HG03108 (cell line): ENCODE measurements around the gene BCL11B.

Source experiments
- ATAC-seq: cut with Tn5 transposase; IDR thresholded peaks from one replicate; pipeline ENCODE4 v1.9.1; 2021; ENCODE audit warnings: moderate library complexity; ENCODE audit not compliant: unreplicated experiment

Gene BCL11B

DNA sequence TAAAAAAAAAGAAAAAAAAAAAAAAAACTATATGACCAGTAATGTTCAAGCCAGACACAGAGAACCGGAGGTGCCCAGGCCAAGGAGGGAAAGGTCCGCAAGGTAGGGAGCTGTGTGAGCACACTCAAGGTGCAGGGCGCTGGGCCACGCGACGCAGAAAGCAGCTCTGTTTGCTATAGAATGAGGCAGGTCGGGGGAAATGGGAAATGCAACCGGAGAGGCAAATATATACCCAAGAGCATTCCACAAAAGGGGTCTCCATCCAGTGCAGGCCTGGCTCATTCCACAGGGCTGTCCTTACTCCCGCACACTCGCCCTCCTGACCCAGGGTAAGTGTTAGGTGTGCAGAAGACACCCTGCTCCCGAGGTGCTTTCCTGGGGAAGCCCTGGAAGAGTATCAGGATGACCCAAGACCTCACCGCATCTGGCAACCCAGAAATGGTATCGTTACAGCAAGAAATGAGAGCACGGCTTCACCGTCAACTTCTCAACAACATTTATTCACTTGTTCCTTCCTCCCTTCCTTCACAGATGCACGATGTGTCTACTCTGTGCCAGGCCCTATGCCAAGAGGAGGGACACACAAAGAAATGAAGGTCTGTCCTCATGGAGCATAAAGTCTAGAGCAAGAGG is 86.4 kb downstream of the BCL11B start:
- ATAC-seq: no peak

DNA sequence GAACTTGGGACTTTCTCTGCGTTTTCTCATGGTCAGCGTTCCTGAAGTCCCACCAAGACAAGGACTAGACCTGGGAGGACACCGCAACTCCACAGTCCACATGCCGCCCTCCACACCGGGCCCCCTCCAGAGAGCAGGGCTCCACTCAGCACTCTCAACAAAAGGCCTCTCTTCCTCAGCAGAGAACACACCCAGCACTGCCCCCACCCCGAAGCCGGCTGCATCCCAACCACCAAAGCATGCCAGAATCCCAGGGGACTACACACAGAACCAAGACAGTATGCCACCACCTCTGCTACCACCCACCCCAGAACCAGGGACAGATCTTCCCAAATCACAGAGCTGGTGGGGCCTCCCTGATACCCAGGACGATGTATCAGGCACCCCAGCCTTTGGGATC is 88.3 kb downstream of the BCL11B start:
- no peak for ATAC-seq

DNA sequence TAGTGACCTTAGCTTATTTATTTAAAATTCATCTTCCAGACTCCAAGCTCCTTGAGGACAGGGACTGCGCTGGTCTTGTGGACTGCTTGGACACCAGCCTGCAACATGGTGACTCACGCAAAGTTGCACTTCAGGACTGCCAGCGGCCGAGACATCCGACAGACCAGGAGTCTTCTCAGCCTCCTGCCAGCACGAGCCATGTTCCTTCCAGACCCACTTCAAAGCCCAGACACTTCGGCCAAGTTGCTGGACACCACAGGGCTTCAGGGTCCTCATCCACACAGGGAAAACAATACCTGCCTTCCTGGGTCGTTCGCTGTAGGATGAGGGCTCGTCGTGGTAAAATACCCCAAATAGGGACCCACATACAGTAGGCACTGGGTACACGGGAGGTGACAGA is 88.7 kb downstream of the BCL11B start:
- ATAC-seq: no peak

DNA sequence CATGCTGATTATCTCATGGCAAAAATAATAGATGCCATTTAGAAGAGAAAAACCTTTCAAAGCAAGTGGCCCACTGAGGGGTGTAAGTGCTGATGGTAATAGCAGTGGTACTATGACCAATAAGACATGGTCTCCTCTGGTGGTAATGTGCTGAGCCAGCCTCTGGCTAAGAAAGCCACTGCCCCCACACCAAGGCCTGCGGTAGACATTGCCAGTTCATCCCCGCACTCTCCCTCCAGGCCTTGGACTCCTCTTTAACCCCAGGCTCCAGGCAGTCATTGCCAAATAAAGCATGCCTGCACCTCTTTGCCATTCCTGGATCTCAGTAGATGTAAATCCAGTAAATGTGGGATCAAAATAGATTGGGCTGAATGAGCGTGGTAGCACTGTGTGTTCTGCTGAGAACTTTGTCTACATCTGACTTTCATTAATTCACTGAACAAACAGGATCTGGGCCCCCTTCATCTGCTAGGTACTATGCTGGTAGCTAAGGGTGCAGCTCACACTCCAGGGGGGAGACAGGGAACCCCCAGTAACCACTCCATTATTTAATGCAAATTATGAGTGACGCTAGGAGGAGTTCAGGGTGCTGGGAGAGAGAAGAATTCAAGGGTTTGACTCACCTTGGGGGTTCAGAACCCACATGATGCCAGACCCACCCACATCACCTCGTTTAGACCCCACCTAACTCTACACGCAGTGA is 89.3 kb downstream of the BCL11B start:
- no peak for ATAC-seq

DNA sequence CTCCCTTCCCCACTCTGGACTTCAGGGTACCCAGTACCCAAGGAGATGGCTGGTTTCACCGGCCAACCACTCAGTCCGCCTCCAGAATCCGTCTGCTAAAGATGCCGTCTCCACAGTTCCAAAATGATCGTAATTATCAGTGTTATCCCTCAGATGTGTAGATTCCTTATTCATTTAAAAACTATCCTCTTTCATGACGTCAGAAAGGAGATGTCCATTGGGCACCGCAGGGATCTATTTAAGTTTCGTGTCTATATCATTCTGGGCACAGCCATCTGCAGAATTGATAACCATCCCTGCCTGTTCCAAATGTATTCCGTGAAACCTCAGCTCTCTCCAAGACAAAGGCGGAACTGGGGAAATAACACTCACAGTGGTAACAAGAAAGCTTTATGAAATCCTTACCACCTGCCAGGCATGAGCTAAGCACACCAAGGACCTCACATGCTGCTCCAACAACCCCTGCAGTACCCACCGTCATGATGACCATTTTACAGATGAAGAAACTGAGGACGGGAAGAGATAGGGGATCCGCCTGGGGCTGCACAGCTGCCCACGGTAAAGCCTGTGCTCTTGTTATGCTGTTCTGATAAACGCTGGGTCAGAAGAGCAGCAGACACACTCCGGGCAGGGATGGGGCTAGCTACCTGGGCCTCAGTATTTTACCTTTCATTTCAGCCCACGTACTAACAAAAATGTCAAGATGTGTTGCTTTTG is 90.0 kb downstream of the BCL11B start:
- ATAC-seq: no peak

DNA sequence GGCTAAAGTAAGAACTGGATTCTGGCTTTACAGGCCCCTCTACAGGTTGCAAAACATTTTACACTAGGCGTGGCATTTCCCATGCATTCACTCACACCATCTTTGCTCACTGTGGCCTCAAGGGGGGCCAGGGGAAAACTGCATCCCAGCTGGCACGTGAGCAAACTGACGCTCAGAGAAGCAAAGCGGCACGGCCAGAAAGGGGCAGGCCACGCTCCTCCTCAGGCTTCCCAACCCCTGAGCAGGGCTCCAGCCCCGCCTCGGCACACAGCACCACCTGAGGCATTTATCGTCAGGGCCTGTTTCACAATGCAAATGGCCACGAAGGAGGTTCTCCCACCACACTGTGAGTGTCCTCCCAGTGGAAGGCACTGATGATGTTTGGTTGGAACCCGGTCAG is 90.8 kb downstream of the BCL11B start:
- ATAC-seq: no peak

DNA sequence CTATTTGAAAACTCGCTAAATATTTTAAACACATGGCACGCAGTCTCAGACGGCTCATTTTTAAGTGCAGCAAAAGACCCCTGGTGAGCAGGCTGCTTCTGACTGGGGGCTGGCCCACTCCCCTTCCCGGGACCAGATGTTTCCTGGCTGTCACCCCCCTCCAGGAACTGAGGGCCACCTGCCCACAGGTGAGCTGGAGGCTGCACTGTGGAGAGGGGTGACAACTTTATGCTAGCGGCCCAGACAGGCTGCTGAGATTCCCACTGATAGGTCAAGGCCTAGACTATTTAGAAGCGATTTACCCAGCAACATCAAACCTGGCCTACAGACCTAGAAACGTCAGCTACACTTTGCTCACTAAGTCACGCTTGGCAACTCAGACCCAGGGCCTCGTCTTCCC is 92.1 kb downstream of the BCL11B start:
- ATAC-seq: no peak

DNA sequence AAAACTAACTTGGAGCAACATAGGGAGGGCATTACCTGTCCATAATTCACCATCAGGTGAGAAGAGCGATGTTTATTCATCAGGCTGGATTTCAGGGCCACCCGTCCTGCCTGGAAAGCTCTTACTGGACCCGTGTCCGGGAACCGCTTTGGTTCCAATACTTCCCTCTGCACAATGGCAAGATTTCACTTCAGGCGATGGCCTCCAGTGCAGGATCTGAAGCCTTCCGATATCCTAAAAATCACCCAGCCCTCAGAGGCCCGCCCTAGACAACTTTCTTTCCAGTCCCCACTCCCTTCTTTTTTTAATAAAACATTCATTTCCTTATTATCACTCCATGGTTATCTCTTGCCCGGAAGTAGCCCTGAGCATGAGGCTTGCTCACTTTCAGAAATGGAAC is 92.5 kb downstream of the BCL11B start:
- no peak for ATAC-seq

DNA sequence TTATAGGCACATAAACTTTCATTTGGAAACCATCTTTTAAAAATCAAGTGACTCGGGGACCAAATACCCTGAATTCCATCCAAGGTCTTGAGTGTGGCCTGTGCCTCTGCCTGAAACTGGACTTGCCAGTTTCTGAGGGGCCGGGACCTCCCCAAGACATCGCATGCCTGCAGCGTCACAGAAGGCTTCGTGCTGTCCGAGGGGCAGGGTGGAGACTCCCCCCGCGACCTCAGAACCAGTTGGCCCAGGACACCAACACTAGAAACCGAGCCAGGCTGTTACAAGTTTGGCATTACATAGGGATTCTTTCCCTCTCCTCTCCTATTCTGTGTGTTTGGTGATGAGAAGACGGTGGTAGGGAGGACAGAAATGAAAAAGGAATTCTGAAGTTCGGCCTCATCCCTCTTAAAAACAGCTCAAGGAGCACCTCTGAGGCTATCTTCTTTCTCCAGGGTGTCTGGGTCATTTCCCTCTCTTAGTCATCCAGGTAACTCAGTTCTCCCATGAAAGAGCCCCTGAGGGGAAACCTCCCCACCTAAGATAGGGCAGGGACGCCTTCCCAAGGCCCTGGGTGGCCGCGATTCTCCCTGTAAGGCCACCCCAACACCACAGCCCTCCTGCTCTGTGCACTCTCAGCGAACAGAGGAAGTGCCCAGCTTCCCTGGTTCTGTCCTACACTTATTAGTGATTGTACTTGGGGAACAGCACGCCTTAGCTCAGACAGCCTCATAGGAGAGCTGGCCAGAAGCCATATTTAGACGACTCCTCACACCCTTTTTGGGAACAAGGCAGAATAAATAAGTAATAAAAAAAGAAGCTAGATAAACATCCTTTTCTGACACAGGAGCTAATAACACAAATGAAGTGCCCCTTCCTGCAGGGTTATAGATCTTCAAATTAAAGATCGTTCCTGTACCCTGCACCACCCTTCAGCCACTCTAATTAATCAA is 93.8 kb downstream of the BCL11B start:
- ATAC-seq: no peak

DNA sequence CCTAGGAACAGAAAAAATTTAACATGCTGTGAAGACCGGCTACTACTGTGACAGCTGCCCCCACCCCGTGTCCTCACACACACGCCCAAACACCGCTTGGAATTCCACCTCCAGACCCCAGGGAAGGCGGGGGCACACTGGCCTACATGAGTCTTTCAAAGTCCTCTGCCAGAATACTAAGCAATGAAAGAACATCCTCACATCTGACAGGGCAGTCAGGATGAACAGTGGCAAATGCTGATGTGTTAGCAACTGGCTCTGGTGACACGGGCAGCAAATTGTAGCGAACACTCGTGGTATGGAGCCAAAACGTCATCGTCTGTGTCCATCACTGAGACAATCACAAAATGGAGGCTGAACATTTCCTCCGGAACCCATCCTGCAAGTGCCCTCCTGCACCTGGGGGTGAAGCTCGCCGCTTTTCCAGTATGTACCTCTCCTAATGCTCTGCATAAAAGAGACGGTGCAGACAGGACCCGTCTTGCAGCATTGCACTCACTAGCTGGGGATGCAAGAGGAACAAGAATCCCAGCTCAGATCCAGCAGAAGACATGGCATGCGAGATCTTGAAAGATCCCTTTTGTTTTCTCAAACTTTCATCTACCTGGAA is 94.8 kb downstream of the BCL11B start:
- ATAC-seq: no peak

DNA sequence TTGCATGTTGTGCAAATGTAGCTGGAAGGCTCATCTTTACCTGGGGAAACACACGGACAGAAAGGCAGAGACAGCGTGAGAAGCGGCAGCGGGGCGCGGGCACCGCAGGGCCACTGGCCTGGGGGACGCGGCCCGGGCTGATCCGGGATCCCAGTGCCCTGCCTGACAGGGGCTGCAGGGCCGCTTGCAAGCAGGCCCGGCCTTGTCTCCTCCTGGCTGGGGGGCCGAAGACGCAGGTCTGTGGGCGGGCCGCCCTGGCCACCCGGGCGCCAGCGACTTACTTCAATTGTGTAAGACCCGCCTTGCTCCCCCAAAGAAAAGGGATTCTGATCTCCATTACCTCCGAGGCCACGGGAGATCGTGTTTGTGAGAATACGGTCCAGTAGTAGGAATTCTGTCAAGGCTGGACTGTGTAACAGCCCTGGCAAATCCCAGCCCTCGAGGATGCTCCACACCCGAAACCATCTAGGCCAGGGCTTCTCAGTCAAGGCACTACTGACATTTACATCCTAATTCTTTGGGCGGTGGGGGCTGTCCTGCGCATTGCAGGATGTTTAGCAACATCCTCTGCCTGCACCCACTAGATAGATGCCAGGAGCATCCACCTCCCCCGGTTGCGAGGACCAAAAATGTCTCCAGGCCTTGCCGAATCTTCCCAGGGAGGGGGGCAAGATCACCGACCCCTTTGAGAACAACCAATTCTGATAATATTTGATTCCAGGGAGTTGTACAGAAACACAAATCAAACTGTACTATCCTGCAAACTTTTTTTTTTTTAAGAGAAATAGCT is 95.6 kb downstream of the BCL11B start:
- ATAC-seq: no peak

DNA sequence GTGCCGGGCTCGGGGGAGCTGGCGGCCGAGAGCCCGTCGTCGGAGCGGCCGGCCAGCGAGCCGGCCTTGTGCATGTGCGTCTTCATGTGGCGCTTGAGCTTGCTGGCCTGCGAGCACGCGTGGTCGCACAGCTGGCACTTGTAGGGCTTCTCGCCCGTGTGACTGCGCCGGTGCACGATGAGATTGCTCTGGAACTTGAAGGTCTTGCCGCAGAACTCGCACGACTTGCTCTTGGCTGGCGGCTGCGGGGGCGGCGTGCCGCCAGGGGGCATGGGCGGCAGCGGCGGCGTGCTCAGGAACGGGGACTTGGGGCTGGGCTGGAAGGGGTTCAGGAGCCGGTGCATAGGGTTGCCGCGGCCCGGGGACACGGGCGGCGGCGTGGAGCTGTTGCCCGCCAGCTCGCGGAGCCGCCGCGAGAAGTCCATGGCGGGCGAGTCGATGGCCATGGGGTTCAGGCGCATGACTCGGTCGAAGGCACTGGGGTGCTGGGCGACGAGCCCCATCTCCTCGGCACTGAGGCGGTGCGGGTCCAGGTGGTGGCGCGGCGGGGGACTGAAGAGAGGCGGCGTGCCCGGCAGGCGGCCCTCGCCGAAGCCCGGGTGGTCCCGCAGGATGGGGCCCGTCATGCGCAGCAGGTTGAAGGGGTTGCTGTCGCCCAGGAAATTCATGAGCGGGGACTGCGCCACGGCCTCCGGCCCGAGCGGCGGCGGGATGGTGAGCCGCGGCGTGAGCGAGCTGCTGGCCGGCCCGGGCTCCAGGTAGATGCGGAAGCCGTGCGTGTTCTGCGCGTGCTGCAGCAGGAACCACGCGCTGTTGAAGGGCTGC is 96.5 kb downstream of the BCL11B start:
- no peak for ATAC-seq

DNA sequence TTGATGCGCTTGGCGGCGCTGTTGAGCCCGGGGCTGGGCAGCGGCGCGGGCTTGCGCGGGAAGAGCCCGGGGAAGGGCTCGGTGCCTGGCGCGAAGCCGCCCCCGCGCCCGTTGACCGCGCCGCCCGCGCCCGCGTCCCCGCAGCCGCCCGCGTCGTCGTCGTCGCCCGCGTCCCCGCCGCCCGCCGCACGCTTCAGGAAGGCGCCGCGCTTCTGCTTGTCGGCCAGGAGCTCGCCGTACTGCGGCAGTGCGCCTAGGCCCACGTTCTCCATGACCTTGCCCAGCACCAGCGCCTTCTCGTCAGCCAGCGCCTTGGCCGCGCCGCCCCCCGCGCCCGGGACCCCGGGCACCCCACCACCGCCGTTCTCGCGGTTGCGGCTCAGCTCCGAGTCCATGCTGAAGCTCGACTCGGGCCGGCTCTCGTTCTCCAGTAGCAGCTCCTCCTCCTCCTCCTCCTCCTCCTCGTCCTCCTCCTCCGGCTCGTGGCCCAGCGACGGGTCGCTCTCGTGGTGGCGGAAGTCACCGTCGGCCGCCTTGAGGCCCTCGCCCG is 97.2 kb downstream of the BCL11B start:
- ATAC-seq: no peak

DNA sequence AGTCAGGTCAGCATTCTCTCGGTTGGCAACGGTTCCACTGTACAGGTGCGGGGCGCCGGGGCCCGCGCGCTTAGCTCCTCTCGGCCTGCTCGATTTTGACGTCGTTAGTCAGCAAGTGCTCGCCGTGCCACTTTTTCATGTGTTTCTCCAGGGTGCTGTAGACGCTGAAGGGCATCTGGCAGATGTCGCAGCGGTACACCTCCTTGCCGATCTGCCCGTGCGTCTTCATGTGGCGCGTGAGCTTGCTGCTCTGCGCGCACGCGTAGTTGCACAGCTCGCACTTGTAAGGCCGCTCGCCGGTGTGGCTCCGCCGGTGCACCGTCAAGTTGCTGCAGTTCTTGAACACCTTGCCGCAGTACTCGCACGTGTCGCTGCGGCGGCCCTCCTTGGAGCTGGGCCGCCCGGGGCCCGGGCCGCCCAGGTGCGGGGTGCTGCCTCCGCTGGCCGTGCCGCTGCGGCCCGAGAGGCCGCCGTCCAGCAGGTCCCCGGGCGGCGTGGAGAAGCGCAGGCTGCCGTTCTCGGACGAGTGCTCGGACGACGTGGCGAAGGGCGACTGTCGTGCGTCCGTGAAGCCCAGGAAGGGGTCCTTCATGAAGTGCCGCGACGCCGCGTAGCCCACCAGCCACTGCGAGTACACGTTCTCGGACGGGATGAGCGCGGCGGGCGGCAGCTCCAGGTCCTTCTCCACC is 97.8 kb downstream of the BCL11B start:
- ATAC-seq: no peak

DNA sequence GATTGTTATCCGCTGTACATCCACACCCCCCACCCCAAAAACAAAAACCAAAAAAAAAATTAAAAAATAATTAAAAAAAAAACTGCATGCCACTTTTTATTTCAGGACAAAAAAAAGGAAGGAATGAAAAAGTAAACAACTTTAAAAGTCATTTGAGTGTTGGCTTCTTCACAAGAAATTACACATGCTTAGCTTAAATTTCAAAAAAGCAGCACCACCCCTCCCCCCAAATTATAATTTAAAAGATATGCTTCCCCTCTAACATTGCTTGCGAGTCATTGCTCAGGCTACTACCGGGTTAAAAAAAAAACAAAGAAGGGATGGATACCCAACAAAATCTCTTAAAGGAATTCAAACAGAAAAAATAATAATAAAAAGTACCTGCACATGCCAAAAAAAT is 98.5 kb downstream of the BCL11B start:
- ATAC-seq: no peak

DNA sequence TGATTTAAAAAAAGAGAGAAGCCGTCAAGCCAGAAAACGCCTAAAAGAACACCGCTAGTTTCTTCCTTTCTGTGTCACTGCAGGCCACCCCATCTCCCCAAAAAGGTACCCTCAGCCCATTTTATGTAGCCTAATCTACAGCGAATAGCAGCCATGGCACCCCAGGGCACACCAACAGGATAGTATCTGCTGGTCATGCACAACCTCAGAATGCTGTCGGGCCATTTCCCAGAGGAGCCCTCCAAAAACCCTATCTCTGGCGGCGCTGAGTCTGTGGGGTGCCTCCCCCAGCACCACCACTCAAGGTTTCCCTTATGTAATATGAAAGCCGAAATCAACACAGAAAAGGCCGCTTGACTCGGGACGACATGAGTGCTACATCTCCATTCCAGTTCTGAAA is 98.9 kb downstream of the BCL11B start:
- ATAC-seq: no peak

DNA sequence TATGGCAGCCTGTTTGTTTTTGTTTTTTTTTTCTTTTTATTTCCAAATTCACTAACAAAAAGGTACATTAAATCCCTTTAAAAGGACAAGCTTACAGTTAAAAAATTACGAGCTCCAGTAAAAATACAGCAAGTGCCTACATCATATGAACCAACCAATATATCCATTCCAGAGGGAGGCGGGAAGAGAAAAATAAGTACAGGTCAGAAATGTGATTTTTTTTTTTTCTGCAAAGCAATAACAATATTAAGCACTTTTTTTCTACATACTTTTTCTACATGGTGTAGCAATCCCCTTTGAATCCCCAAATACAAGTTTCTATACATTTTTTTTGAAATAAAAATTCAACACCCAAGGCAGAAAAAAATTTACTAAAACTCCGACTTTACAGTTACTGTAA is 100.6 kb downstream of the BCL11B start:
- ATAC-seq: no peak

DNA sequence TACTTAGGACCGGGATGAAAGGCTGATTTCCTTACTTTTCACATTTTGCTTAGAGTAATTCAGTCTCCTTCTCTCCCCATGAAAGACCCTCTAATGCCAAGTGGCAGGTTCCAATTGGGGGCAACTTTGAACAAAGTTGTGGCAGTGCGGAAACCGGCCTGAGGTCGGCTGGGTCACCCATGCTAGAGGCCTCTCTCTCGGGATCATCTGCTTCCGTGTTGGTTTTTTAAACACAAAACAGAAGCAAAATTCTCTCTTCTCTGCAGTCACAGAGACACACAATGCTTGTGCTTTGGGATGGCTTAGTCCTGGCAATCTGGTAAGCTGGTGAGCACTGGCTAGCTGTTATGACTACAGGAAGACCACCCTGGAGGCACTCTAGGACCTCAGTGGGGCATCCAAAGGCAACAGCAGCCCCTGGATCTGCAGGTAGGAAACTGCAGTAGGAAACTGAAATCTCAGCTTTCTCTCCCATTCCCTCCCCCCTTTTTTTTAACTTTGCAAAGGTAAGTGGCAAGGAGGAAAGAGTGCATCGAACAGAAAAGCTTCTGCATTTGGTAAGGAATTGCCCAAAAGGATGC is 102.1 kb downstream of the BCL11B start:
- no peak for ATAC-seq
